ENCODE measurements around the gene ATAD3C. TPM values are rescaled to one million over a fixed set of nuclear protein-coding genes. Genes with fewer than 3 reads are reported as not detected.
"Not testable (repeated sequence)": the region's sequence is repeated elsewhere in the genome, so short reads cannot be mapped to it uniquely, and the experiment has no call there.

The ATAD3C gene
- total RNA-seq, 2 donors from 2014 or later: 0.49 to 0.87 TPM

DNA sequence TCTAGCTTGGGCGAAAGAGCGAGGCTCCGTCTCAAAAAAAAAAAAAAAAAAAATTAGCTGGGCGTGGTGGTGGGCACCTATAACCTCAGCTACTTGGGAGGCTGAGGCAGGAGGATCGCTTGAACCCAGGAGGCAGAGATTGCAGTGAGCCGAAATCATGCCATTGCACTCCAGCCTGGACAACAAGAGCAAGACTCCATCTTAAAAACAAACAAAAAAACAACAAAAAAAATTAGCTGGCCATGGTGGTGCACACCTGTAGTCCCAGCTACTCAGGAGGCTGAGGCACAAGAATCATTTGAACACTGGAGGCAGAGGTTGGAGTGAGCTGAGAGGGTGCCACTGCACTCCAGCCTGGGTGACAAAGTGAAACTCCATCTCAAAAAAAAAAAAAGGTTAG, 20.5 kb upstream of the ATAD3C start:
- intact Hi-C loops (cut with DNase I, micrococcal nuclease); ATAC-seq; DNase-seq: not testable (repeated sequence)

DNA sequence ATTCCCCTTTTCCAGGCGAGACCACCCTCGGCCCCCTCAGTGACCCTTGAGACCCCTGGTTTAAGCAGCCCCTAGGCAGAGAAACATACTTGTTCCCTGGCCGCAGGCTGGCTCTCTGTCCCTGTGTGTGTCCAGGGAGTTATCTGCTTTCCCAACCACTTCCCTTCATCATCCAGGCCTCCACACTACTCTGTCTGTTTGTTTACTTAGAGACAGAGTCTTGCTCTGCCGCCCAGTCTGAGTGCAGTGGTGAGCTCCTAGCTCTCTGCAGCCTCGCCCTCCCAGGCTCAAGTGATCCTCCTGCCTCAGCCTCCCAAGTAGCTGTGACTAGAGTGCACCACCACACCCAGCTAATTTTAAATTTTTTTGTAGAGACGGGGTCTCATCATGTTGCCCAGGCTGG, 19.8 kb upstream of the ATAD3C start:
- DNase-seq: peak in 1 of 2 donors; percentile 39
- intact Hi-C loops (cut with DNase I, micrococcal nuclease): no loop called here

DNA sequence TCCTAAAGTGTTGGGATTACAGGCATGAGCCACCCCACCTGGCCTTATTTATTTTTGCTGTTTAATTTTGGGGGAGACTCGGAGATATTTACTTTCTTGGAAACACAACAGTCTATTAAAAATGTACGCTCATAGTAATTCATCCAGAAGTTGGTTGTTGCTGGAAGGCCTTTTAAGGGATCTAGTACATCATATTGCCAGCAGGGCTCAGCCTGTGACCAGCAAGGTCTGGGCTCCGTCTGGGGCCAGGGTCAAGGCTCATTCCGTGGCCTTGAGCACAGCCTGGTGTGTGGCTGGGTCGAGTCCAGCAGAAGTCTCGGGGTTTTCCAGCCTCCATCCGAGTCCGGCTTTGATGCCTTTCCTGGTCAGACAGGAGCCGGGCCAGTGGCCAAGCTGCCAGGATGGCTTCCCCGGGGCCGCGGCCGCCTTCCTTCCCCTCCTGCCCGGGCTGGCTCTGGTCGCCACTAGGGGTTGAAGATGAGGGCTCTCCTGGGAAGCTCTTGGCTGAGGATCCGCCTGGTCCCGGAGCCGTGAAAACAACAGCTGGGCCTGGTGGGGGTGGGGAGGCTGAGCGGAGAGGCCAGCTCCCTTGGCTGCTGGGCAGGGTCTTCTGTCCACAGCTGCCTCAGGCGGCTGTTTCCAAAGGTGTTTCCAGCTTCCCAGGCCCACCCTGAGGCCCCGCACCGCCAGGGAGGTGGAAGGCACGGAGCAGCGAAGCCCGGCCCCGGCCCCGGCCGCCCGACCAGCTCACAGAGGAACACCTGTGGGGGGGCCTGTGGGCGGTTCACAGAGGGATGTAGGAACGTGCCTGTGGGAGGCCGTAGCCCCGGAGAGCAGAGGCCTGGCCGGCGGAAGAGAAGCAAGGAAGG, 19.1 kb upstream of the ATAD3C start:
- ATAC-seq (no peak), DNase-seq (peak; percentile 55 to 66)
- intact Hi-C loops (cut with DNase I, micrococcal nuclease): no loop called here

More for the DNA sequence above, 19.8 kb upstream of the ATAD3C start:
- no peak for ATAC-seq

DNA sequence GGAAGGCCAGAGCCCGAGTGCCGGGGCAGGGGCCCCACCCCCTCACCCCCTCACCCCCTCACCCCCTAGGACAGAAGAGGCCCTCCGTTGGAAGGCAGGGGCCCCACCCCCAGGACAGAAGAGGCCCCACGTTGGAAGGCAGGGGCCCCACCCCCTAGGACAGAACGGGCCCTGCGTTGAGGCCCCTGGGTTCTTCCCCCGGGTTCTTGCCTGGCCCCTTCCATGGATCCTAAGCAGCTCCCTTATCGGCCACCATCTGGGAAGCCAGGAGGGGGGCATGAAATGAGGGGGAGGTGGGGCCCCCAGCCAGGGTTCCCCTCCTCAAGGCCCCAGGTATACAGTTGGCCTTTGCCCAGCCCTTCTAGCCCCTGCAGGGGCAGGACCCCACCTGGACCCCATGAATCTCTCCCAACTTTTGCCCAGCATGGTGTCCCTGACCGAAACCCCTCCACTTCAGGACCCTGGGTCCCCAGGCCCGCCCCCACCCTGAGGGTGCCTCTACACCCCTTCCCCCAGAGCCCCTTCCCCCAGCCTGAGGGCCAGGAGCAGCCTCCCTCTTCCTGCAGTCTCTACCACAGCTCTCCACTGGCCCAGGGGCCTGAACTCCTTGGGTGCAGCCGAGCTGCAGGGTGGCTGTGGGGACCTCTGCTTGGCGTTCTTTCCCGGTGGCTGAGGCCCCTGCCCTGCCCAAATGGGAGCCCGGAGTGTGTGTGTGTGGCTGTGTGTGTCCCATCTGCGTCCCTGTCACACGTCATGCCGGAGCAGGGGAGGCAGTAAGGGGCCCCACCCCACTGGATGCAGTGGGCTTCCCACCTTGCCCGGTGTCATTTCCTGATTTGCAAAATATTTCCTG, 18.3 kb upstream of the ATAD3C start:
- intact Hi-C loops (cut with DNase I, micrococcal nuclease): no loop called here
- ATAC-seq: peak; percentile 15

DNA sequence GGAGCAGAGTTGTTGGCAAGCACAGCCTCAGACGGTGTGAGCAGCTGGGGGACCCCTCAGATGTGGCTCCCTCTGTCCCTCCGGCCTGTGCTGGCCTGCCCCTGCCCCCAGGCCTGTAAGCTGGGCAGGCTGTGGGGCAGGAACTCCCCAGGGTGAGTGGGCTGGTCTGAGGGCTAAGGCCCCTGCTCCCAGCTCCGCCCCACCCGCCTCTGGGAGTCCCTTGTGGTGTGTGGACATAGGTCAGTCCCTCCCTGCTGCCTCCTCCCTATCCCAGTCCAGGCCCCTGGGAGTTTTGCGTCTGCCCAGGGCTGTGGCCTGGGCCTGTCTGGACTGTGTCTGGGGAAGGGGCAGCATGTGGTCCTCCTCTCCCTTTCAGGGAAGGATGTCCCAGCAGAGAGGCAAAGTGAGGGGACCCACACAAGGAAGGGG, 17.6 kb upstream of the ATAD3C start:
- ATAC-seq: peak; percentile 69
- intact Hi-C loops (cut with DNase I, micrococcal nuclease): no loop called here
- peak; percentile 76 to 85 for DNase-seq

More for the DNA sequence above, 18.3 kb upstream of the ATAD3C start:
- DNase-seq: peak; percentile 37 to 58

DNA sequence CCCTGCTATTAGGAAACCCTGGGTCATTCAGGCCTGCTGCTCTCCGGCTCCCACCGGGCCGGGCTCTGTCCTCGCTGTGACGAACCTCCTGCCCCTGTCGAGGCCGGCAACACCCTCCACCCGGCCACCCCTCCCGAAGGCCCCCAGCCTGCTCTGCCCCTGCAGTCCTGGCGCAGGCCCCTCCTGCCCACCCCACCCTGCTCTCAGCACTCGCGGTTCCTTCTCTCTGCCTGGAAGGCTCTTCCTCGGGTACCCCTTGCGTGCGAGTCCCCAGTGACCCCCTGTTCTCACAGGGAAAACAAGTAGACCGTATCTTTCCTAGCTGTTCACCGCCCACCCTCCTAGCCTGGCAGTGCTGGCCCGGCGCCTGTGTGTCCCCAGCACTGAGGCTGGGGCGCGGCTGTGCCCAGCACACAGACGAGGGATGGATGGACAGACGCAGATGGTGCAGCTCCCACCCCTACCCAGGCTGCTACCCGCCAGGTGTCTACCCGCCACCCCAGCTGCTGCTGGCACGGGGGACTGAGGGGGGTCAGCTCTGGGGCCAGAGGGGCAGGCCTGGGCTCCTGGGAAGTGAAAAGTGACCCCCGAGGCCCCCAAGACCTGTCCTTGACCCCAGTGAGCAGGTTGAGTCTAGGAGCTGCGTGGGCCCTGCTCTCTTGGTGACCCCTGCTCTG, 17.1 kb upstream of the ATAD3C start:
- no peak for ATAC-seq
- intact Hi-C loops (cut with DNase I, micrococcal nuclease): no loop called here
- DNase-seq: peak; percentile 19 to 39

DNA sequence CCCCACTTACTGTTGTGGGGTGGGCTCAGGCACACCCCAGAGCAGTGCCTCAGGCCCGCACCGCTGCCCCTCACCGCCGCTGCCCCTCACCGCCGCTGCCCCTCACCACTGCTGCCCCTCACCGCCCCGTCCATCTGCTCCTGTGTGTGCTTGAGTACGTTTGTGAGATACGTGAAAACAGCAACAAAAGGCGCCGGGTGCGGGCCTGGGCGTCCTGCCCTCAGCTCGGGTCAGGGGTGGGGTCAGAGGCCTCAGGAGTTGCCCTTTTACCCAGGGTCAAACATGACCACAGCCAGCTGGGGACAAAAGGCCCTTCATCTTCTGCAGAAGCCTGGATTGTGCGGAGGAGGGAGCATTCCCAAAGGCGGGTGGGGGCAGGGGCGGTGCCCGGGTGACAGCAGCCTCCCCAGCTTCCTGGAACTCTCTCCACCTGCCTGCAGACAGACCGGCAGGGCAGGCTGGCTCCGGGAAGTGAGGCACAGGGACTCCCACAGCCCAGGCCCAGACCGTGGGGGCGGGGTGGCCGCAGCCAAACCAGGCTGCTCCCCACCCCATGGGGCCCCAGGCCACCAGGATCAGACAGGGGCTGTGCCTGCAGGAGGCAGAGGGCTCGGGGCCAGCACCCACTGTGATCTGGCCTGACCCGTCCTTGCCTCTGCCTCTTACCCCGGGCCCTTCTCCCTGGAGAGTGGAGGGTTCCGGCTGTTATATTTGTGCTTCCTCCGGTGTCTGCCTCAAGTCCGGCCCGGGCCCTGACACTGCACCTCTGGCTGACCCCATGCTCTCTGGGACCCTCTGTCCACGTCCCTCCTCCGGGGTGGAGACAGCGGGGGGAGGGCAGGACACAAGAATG, 16.3 kb upstream of the ATAD3C start:
- ATAC-seq (peak; percentile 77), DNase-seq (peak; percentile 93 to 95)
- intact Hi-C loops (cut with DNase I, micrococcal nuclease): no loop called here

DNA sequence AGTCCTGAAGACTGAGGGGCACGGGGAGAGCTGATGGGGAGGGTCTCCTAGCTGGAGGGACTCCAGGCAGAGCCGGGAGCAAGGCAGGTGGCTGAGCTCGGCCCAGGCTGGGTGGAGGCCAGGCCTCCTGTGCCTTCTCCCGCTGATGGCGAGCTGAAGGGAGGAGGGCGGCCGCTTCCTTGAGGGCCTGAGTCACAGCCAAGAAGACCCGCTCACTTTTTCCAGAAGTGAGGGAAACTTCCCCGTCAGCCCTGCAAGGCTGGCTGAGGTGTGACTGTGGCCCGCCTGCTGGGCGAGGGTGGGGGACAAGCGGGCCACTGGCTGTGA, 15.7 kb upstream of the ATAD3C start:
- intact Hi-C loops (cut with DNase I, micrococcal nuclease): no loop called here
- DNase-seq (peak; percentile 33 to 45), ATAC-seq (no peak)

DNA sequence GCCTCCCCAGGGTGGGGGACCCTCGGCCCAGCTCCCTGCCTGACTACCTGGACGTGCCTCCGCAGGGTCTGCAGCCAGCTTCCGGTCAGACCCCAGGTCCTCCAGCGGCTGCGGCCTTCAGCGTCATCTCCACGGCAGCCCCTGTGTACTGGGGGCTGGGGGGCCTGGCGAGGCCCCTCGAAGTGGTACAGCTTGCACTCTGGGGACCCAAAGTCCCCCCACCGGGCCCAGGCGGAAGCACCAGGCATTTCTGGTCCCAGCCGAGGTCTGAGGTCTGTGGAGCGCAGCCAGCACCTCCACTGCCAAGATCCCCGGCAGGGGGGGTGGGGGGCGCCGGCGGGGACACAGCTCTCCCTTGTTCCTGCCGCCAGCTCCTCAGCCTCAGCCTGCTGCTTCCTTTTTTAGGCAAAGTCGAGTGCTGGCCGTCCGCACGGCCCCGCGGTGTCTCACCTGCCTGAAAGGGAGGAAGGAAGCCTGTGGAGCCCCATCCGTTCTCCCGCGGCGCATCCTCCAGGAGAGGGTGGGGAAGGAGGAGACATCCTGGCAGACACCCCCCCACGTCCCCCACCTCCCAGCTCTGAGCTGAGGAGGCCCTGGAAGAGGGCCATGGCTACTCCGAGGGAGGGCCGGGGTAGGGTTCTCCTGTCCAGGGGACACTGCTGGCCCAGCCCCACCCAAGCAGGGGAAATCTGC, 15.2 kb upstream of the ATAD3C start:
- no peak for ATAC-seq
- DNase-seq: peak; percentile 35 to 66
- intact Hi-C loops (cut with DNase I, micrococcal nuclease): no loop called here

DNA sequence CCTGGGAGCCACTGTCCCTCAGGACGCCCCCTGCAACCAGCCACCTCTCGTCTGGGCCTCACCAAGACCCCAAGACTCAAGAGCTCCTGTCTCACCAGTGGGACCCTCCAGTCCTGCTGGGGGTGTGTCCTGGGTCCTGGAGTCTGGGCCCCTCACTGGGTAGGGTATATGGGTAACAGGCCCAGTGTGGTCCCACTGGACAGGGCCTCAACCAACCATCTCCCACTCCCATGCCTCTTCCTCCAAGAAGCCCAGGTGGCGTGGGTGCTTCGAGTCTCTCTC, 14.7 kb upstream of the ATAD3C start:
- ATAC-seq (no peak), DNase-seq (no peak)
- intact Hi-C loops (cut with DNase I, micrococcal nuclease): no loop called here

DNA sequence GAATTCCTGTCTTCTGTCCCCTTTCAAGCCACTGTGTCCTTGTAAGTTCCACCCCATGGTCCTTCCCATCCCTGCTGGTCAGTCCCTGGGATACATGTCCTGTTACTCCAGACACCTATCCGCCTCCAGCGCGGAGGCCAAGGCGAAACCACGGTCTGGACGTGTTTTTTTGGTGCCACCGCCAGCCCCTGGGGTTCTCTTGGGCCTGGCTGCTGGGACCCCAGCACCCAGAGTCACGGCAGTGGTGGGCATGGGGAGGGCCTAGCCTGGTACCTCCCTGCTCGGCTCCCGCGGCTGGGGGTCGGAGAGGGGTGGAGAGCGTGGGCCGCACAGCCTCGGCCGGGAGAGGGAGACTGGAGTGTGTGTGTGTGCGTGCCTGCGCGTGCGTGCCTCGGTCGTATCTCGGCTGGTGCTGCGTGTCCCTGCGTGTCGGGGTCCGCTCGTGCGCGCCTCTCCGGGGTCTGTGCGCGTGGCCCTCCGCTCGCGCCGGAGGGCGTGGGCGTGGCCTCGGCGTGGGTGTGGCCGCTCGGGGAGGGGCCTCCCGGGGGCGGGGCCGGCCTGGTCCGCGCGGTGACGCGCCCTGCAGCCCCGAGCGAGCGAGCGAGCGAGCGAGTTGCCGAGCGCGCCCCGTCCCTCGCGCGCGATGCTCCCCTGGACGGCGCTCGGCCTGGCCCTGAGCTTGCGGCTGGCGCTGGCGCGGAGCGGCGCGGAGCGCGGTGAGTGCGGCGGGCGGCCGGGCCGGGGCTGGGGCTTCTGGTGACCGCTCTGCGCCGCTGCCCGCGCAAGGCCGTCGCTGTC, 14.2 kb upstream of the ATAD3C start, which contains the start of gene VWA1:
VWA1 (plus strand) TSS at position 585 of the 798 bp plus-strand sequence; CDS start at position 644, 59 bp downstream.
- ATAC-seq: peak; percentile 51
- DNase-seq: peak; percentile 65 to 82
- intact Hi-C loops (cut with DNase I, micrococcal nuclease): no loop called here

DNA sequence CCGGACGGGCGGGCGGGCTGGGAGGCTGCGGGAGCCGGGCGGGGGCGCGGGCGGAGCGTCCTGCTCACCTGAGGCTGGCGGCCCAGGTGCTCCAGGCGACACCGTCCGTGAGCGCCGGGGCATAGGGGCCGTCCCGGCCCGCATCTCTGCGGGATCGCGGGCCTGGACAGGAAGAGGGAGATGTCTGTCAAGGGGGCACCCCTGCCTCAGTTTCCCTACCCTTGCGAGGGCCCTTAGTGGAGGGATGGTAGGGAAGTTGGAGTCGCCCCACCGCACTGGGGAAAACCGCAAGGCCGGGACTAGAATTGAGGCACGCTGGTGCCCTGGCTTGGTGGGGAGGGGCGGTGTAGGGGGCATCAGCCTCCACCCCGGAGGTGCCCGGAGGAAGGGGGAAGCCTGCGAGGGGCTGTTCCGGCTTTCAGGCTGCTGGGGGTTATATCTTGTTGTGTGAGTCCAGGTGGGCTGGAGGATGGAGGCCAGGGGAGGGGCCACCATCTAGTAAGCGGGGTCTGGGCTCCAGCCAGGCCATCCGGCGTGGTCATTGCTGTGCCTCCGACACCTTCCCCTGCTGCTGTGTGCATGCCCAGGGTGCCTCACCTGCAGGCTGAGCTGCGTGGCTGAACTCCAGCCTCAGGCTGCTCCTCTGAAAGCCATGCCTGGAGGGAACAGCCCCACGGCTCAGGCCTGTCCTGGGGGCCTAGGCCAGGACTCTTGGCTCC, 13.4 kb upstream of the ATAD3C start:
- intact Hi-C loops (cut with DNase I, micrococcal nuclease): no loop called here
- no peak for ATAC-seq
- no peak for DNase-seq

DNA sequence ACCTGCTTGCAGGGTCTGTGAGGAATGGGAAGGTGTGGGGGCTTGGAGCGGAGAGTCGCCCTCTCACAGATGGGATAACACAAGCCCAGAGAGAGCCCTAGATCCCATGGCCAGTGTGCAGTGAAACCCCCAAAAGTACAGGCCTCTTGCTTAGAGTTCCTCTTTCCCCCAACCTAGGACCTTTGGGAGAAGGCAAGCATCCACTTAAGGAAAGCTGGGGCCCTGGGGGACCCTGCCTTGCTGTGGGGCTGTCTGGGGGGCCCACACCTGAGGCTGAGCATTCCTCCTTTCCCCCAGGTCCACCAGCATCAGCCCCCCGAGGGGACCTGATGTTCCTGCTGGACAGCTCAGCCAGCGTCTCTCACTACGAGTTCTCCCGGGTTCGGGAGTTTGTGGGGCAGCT, 12.9 kb upstream of the ATAD3C start:
- intact Hi-C loops (cut with DNase I, micrococcal nuclease): no loop called here
- ATAC-seq: no peak
- no peak for DNase-seq

DNA sequence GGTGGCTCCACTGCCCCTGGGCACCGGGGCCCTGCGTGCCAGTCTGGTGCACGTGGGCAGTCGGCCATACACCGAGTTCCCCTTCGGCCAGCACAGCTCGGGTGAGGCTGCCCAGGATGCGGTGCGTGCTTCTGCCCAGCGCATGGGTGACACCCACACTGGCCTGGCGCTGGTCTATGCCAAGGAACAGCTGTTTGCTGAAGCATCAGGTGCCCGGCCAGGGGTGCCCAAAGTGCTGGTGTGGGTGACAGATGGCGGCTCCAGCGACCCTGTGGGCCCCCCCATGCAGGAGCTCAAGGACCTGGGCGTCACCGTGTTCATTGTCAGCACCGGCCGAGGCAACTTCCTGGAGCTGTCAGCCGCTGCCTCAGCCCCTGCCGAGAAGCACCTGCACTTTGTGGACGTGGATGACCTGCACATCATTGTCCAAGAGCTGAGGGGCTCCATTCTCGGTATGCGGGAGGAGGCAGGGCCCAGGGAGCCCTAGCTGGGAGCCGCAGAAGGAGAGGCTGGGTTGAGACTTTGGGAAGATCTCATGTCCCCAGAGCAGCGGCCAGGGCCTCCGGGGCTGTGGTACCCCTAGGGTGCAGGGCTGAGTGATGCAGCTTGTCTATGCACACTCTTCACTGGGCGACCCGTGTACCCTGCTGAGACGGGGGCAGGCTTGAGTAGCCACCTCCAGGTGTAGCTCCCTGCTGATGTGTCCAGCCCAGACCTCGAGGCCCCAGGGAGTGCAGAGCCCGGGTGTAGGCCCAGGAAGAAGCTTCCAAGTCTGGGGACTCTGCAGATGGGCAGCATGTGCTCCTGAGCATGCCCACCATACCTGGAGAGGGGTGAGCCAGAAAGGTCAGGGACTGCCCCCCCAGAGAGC, 12.2 kb upstream of the ATAD3C start:
- intact Hi-C loops (cut with DNase I, micrococcal nuclease): no loop called here
- no peak for ATAC-seq
- peak in 1 of 2 donors; percentile 34 for DNase-seq

DNA sequence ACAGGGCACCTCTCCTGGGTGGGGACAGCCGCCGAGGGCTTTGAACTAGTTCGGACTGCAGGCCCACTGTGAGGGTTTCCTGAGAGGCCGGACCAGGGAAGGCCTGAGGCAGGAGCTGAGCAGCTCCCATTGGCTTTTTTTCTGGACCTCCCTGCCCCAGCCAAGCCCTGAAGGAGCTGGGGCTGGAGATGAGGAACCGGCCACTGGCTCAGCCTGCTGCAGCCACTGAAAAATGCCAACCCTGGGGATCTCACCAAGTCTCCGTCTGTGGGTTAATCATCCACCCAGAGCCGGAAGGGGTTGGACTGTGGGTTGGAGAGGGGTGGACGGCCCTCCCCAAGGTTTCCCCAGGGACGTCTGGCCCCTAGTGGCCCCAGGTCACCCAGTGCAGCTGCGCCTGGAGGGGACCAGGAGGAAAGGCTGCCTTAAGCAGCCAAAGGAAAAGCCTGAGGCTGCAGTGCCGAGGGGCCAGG, 11.5 kb upstream of the ATAD3C start:
- intact Hi-C loops (cut with DNase I, micrococcal nuclease): no loop called here
- DNase-seq: peak; percentile 72 to 80
- ATAC-seq: peak; percentile 61
